ENCODE data around the gene ZXDC. TPM values are rescaled to one million over a fixed set of nuclear protein-coding genes. Genes with fewer than 3 reads are reported as not detected.

The ZXDC gene
- total and polyA plus RNA-seq, 2 donors (not counting 3 experiments of a cell fraction or from before 2014, with no cell fraction given): 15.2 to 22.6 TPM

GRCh38 chr3:126496894-126497850 is 21.5 kb upstream of the ZXDC start:
- Histone ChIP-seq H3K4me1 (ENCODE audit: control insufficient read depth, extremely low read depth, insufficient read depth, low read length) (no peaks in the 10 kb centered on the region), H3K9me3 (replicated peaks; ENCODE audit: control insufficient read depth, insufficient read depth, low read length) (no peaks in the 10 kb centered on the region), H2AFZ (ENCODE audit: low read depth, low read length) (no peak overlapping the region), H3K27me3 (ENCODE audit: control insufficient read depth in 2 of 2, insufficient read depth in 2 of 2, low read length in 2 of 2) (no peaks in the 10 kb centered on the region), H3K79me2 (ENCODE audit: control insufficient read depth, insufficient read depth, low read length) (no peaks in the 10 kb centered on the region), H3K9me1 (replicated peaks; ENCODE audit: control insufficient read depth, extremely low read depth, insufficient read depth, low read length) (no peaks in the 10 kb centered on the region), H3K36me3 (ENCODE audit: control insufficient read depth in 2 of 2, extremely low read depth in 1 of 2, insufficient read depth in 2 of 2, low read length in 2 of 2) (no peaks in the 10 kb centered on the region), H3K27ac (ENCODE audit: insufficient read depth, low read depth, low read length) (no peak overlapping the region), H3K4me3 (replicated peaks in 1 of 3; ENCODE audit: insufficient read depth in 1 of 3, low read depth in 1 of 3, low read length in 3 of 3) (no peak overlapping the region), H3K9ac (replicated peaks; ENCODE audit: extremely low read depth, insufficient read depth, low read length) (no peak overlapping the region), H3K4me2 (ENCODE audit: insufficient read depth, low read length) (no peak overlapping the region), H4K20me1 (replicated peaks; ENCODE audit: control insufficient read depth, extremely low read depth, insufficient read depth, low read length) (no peaks in the 10 kb centered on the region)
- ChIA-PET CTCF (interaction anchor here (0.9 to 1.4 kb wide), 2 partner anchors 10 to 26 kb away, joined by 5 read pairs; no protein-coding TSS in a partner anchor), POLR2A (no interaction called here)
- DNase-seq (ENCODE audit: low read depth, low spot score) (no peak), FAIRE-seq (no peak)
- BruUV-seq (replicated peaks): no TSS peak
- dilution Hi-C loops (cut with MboI; ENCODE audit: extremely low pct_ligation_motif_present, low sequenced_read_pairs) (no loop called here), intact Hi-C loops (cut with micrococcal nuclease) (no loop called here)
- TF ChIP-seq EZH2 (IDR thresholded peaks at IDR 0.05; ENCODE audit: borderline replicate concordance, low read depth, low read length, severe bottlenecking): no peak
- no peak for TF ChIP-seq FOS (IDR thresholded peaks at IDR 0.05; ENCODE audit: borderline replicate concordance, insufficient read depth, low read length)
- TF ChIP-seq MYC (IDR thresholded peaks at IDR 0.05; ENCODE audit: low read depth, low read length): no peak
- no peak for TF ChIP-seq CTCF (IDR thresholded peaks at IDR 0.05; ENCODE audit: extremely low read depth in 1 of 2, insufficient read depth in 1 of 2, low read depth in 1 of 2, low read length in 2 of 2)
- TF ChIP-seq POLR2AphosphoS5 (IDR thresholded peaks at IDR 0.05; ENCODE audit: insufficient read depth, low read depth, low read length): no peak
- TF ChIP-seq GATA2 (IDR thresholded peaks at IDR 0.05; ENCODE audit: insufficient read depth, insufficient read length, low read depth, low read length): no peak
- no peak for TF ChIP-seq JUN (IDR thresholded peaks at IDR 0.05; ENCODE audit: borderline replicate concordance, insufficient read depth, insufficient read length, low read depth)
- TF ChIP-seq MAX (IDR thresholded peaks at IDR 0.05; ENCODE audit: insufficient read depth, insufficient read length): no peak
- TF ChIP-seq POLR2A (IDR thresholded peaks at IDR 0.05; ENCODE audit: low read depth, low read length): no peak

Data from endothelial cell of umbilical vein (primary cell).